ENCODE results near the gene TH. TPM values are rescaled to one million over a fixed set of nuclear protein-coding genes. Genes with fewer than 3 reads are reported as not detected.

TH gene
- total and polyA plus RNA-seq, 2 of the 8 experiments (the other 6 are each of a cell fraction or from before 2014, with no cell fraction given), result 0.09 TPM; not detected in 1

- Histone ChIP-seq H3K4ac (replicated peaks; ENCODE audit: insufficient read length, low read depth, low read length) (no peak overlapping the region), H3K79me1 (ENCODE audit: low read depth, low read length) (no peaks in the 10 kb centered on the region), H2AFZ (ENCODE audit: low read length) (no peak overlapping the region), H3K4me2 (ENCODE audit: insufficient read depth in 1 of 2, low read depth in 2 of 2, low read length in 2 of 2) (peak overlapping the region; percentile 54 to 87), H3K56ac (replicated peaks; ENCODE audit: insufficient read length, low read depth, low read length) (no peak overlapping the region), H3K27me3 (replicated peaks in 1 of 4; ENCODE audit: control insufficient read depth in 3 of 4, extremely low read depth in 1 of 4, insufficient read depth in 3 of 4, low read length in 3 of 4) (peaks cover 52 to 86% (median 76%) of the 10 kb centered on the region in 4 experiments), H4K5ac (ENCODE audit: insufficient read length, low read depth, low read length) (no peak overlapping the region), H3K18ac (ENCODE audit: extremely low read depth, low read length) (peak overlapping the region; percentile 32), H3K9me3 (ENCODE audit: insufficient read depth in 2 of 2, low read depth in 1 of 2, low read length in 1 of 2) (no peaks in the 10 kb centered on the region), H3K36me3 (ENCODE audit: control insufficient read depth in 2 of 4, insufficient read depth in 4 of 4, low read length in 3 of 4) (peaks cover 0 to 3% (median 0%) of the 10 kb centered on the region in 4 experiments; a peak in 1 of 8 replicates), H3K79me2 (ENCODE audit: control insufficient read depth in 1 of 2, insufficient read depth in 2 of 2, low read length in 2 of 2) (no peaks in the 10 kb centered on the region), H4K20me1 (replicated peaks in 1 of 2; ENCODE audit: control insufficient read depth in 1 of 2, insufficient read depth in 2 of 2, low read length in 2 of 2) (peaks cover 9 to 16% of the 10 kb centered on the region in 2 experiments), H2AK5ac (ENCODE audit: low read depth, low read length) (no peak overlapping the region), H3K9ac (replicated peaks in 1 of 4; ENCODE audit: extremely low read depth in 1 of 4, low read depth in 3 of 4, low read length in 3 of 4) (no peak overlapping the region), H3K4me1 (replicated peaks in 1 of 4; ENCODE audit: control insufficient read depth in 3 of 4, insufficient read depth in 4 of 4, low read length in 3 of 4) (peaks cover 0 to 12% (median 7%) of the 10 kb centered on the region in 4 experiments; a peak in 6 of 7 replicates), H3K14ac (ENCODE audit: insufficient read length) (no peak overlapping the region), H2BK12ac (ENCODE audit: low read depth, low read length) (no peak overlapping the region), H2BK5ac (ENCODE audit: low read depth, low read length) (no peak overlapping the region), H3K23me2 (ENCODE audit: low read depth, low read length) (peaks cover 11% of the 10 kb centered on the region; the same call in 1 of the 2 replicates), H3K27ac (ENCODE audit: low read depth, low read length) (no peak overlapping the region), H2BK20ac (ENCODE audit: low read length) (no peak overlapping the region; the same call in 1 of the 2 replicates), H4K8ac (ENCODE audit: extremely low read depth, insufficient read depth, low read length) (no peak overlapping the region; the same call in 1 of the 2 replicates), H2BK15ac (ENCODE audit: low read length) (peak overlapping the region; percentile 72; the same call in 1 of the 2 replicates), H3K23ac (ENCODE audit: insufficient read length) (no peak overlapping the region), H3K4me3 (ENCODE audit: extremely low read depth in 1 of 4, insufficient read depth in 2 of 4, low read depth in 3 of 4, low read length in 4 of 4) (peak overlapping the region; percentile 26 to 65 (median 30)), H4K91ac (replicated peaks; ENCODE audit: insufficient read length, low read length) (no peak overlapping the region), H2BK120ac (replicated peaks; ENCODE audit: low read depth, low read length) (no peak overlapping the region)
- 4% methylated on average over 15 of the region's 50 CpGs; no CpG with 5 or more reads in 1 of the 2 experiments for WGBS, 2 experiments (ENCODE audit: extremely low coverage in 1 of 2, insufficient coverage in 1 of 2, insufficient read length in 1 of 2, insufficient replicate concordance in 2 of 2, low coverage in 1 of 2, low lambda C conversion rate in 2 of 2, missing lambda C conversion rate in 1 of 2)
- DNase-seq (ENCODE audit: low read depth in 1 of 2, low spot score in 2 of 2) (peak in 1 of 2 experiments; percentile 82), FAIRE-seq (no peak)
- peak; percentile 44 for TF ChIP-seq EZH2 (IDR thresholded peaks at IDR 0.05; ENCODE audit: low read depth, low read length, severe bottlenecking)
- no peak for TF ChIP-seq CTBP2 (IDR thresholded peaks at IDR 0.05; ENCODE audit: borderline replicate concordance, insufficient read depth, insufficient read length, low read length)
- no peak for TF ChIP-seq BRCA1 (IDR thresholded peaks at IDR 0.05; ENCODE audit: low read depth, low read length)
- no peak for TF ChIP-seq KDM1A (IDR thresholded peaks at IDR 0.05; ENCODE audit: borderline replicate concordance, low read length)
- TF ChIP-seq SP1 (IDR thresholded peaks at IDR 0.05; ENCODE audit: low read depth, low read length), result no peak
- peak; percentile 32 for TF ChIP-seq KDM4A (IDR thresholded peaks at IDR 0.05; ENCODE audit: low read depth, low read length, severe bottlenecking)
- no peak for TF ChIP-seq HDAC6 (IDR thresholded peaks at IDR 0.05; ENCODE audit: low read depth, low read length)
- no peak for TF ChIP-seq EP300 (IDR thresholded peaks at IDR 0.05; ENCODE audit: borderline replicate concordance in 1 of 2, low read depth in 2 of 2, low read length in 2 of 2)
- ChIA-PET CTCF (ENCODE audit: partially characterized antibody) (interaction anchor here (0.9 to 12.3 kb wide), 11 partner anchors 14 to 330 kb away, joined by 3 to 170 read pairs (median 4); no protein-coding TSS in a partner anchor), POLR2A (ENCODE audit: partially characterized antibody) (interaction anchor here (0.9 kb wide), 2 partner anchors 10 to 41 kb away, joined by 3 to 5 read pairs; no protein-coding TSS in a partner anchor)
These were observed 34.2 kb downstream of the TH start for GRCh38 chr11:2137202-2138067.
